Endothelial cell of umbilical vein (primary cell): Measurements from ENCODE around the gene DGKB. TPM values are rescaled to one million over a fixed set of nuclear protein-coding genes. Genes with fewer than 3 reads are reported as not detected.

Experiments
- BruUV-seq: library from RNA; stranded (reverse); fragments of 400-500 nt; replicated peaks from 2 replicates; lab custom pipeline; 2021; lab: Mats Ljungman, UMichigan
- CTCF ChIA-PET: fragments of 300-600, 350-600 bp; sonication (Branson Sonifier 250); formaldehyde crosslinking; loops from one replicate; lab custom pipeline; 2021; ENCODE audit warnings: antibody characterized with exemption, inconsistent platforms; lab: Charles Lee
- POLR2A ChIA-PET: fragments of 300-600, 350-600 bp; sonication (Branson Sonifier 250); formaldehyde crosslinking; loops from one replicate; lab custom pipeline; 2021; ENCODE audit warnings: antibody characterized with exemption, inconsistent platforms; lab: Charles Lee
- DNase-seq: peaks from one replicate; pipeline ENCODE4 v3.0.0-alpha.2; 2011; ENCODE audit warnings: low read depth, low spot score
- FAIRE-seq: peaks from 2 replicates; lab custom pipeline; 2011; peaks lifted over from hg19 to GRCh38; lab: Jason Lieb, UNC
- H2AFZ ChIP-seq: 2 replicates; pipeline ENCODE4 v1.6.0; 2012; ENCODE audit warnings: low read depth, low read length, control low read depth, inconsistent platforms
- H3K27ac ChIP-seq: 2 replicates; pipeline ENCODE4 v1.5.1; 2011; ENCODE audit warnings: low read depth, mild to moderate bottlenecking, control low read depth, low read length, moderate library complexity; ENCODE audit not compliant: insufficient read depth
- H3K27me3 ChIP-seq, 2 experiments: 2 replicates each; pipeline versions ENCODE4 v1.6.0 to v1.6.1; 2011; ENCODE audit warnings: low read length in 2 of 2, mixed read lengths in 1 of 2; ENCODE audit not compliant: control insufficient read depth in 2 of 2, insufficient read depth in 2 of 2
- H3K36me3 ChIP-seq, 2 experiments: 2 replicates in 1 of 2; 3 replicates in 1 of 2; pipeline ENCODE4 v1.5.1; 2011; ENCODE audit warnings: low read length in 2 of 2, mild to moderate bottlenecking in 1 of 2, moderate library complexity in 1 of 2; ENCODE audit not compliant: control insufficient read depth in 2 of 2, insufficient read depth in 2 of 2; ENCODE audit errors: extremely low read depth in 1 of 2
- H3K4me1 ChIP-seq: 3 replicates; pipeline ENCODE4 v1.5.1; 2011; ENCODE audit warnings: mild to moderate bottlenecking, low read length; ENCODE audit not compliant: control insufficient read depth, insufficient read depth; ENCODE audit errors: extremely low read depth
- H3K4me2 ChIP-seq: 2 replicates; pipeline ENCODE4 v1.6.1; 2011; ENCODE audit warnings: low read length, control low read depth, mixed read lengths; ENCODE audit not compliant: insufficient read depth
- H3K4me3 ChIP-seq, 3 experiments: fragments of 200-600 bp in 1 of 3; sonication (generic), shearing (Covaris generic) in 1 of 3; replicated peaks in 1 of 3; 2 replicates each; pipeline ENCODE4 v1.5.1; 2011 to 2016; ENCODE audit warnings: control low read depth in 3 of 3, low read length in 3 of 3, mild to moderate bottlenecking in 2 of 3, inconsistent platforms in 1 of 3, low read depth in 1 of 3, moderate library complexity in 1 of 3; ENCODE audit not compliant: insufficient read depth in 1 of 3
- H3K79me2 ChIP-seq: 2 replicates; pipeline ENCODE4 v1.6.0; 2012; ENCODE audit warnings: low read length, inconsistent platforms; ENCODE audit not compliant: control insufficient read depth, insufficient read depth
- H3K9ac ChIP-seq: replicated peaks from 2 replicates; pipeline ENCODE3; 2011; ENCODE audit warnings: low read length, control low read depth; ENCODE audit not compliant: insufficient read depth; ENCODE audit errors: extremely low read depth
- H3K9me1 ChIP-seq: replicated peaks from 3 replicates; pipeline ENCODE4 v1.6.0; 2011; ENCODE audit warnings: mild to moderate bottlenecking, low read length; ENCODE audit not compliant: control insufficient read depth, insufficient read depth; ENCODE audit errors: extremely low read depth
- H3K9me3 ChIP-seq: replicated peaks from 2 replicates; pipeline ENCODE4 v1.5.1; 2012; ENCODE audit warnings: low read length, inconsistent platforms; ENCODE audit not compliant: control insufficient read depth, insufficient read depth
- H4K20me1 ChIP-seq: replicated peaks from 2 replicates; pipeline ENCODE3; 2011; ENCODE audit warnings: mild to moderate bottlenecking, low read length; ENCODE audit not compliant: control insufficient read depth, insufficient read depth; ENCODE audit errors: extremely low read depth
- CTCF ChIP-seq, 2 donors: IDR thresholded peaks; 1 replicate in 1 of 2; 2 replicates in 1 of 2; pipeline ENCODE4 v1.5.1; 2011; ENCODE audit warnings: low read length in 2 of 2, mild to moderate bottlenecking in 2 of 2, moderate library complexity in 2 of 2, control low read depth in 1 of 2, inconsistent platforms in 1 of 2, low read depth in 1 of 2; ENCODE audit not compliant: insufficient read depth in 1 of 2; ENCODE audit errors: extremely low read depth in 1 of 2
- EZH2 ChIP-seq: IDR thresholded peaks from 2 replicates; pipeline ENCODE4 v1.6.1; 2012; ENCODE audit warnings: borderline replicate concordance, low read depth, mild to moderate bottlenecking, moderate library complexity, low read length, inconsistent platforms; ENCODE audit not compliant: severe bottlenecking
- FOS ChIP-seq: IDR thresholded peaks from 2 replicates; pipeline ENCODE4 v1.6.1; 2011; ENCODE audit warnings: mild to moderate bottlenecking, low read length, moderate library complexity, borderline replicate concordance; ENCODE audit not compliant: insufficient read depth
- GATA2 ChIP-seq: IDR thresholded peaks from 2 replicates; pipeline ENCODE4 v1.7.0; 2011; ENCODE audit warnings: low read depth, mild to moderate bottlenecking, moderate library complexity, mixed read lengths, low read length; ENCODE audit not compliant: insufficient read length, insufficient read depth
- JUN ChIP-seq: IDR thresholded peaks from 2 replicates; pipeline ENCODE4 v1.6.1; 2011; ENCODE audit warnings: borderline replicate concordance, low read depth; ENCODE audit not compliant: insufficient read length, insufficient read depth
- MYC ChIP-seq: IDR thresholded peaks from one replicate; pipeline ENCODE4 v1.6.1; 2011; ENCODE audit warnings: mild to moderate bottlenecking, low read depth, low read length
- POLR2A ChIP-seq: IDR thresholded peaks from 2 replicates; pipeline ENCODE4 v1.6.1; 2012; ENCODE audit warnings: low read depth, mild to moderate bottlenecking, control low read depth, low read length
- POLR2AphosphoS5 ChIP-seq: IDR thresholded peaks from 2 replicates; pipeline ENCODE4 v1.6.1; 2012; ENCODE audit warnings: low read depth, mild to moderate bottlenecking, control low read depth, low read length, moderate library complexity; ENCODE audit not compliant: insufficient read depth
- dilution Hi-C: fragments of 300-500 bp; cut with MboI; formaldehyde crosslinking; loops from one replicate; pipeline ENCODE4 v1.15.0; 2019; ENCODE audit warnings: low sequenced_read_pairs; ENCODE audit not compliant: extremely low pct_ligation_motif_present
- intact Hi-C: fragments of 100-400 bp; cut with micrococcal nuclease; formaldehyde crosslinking; loops from one replicate; pipeline ENCODE4 v1.10.0; 2022
- polyA plus RNA-seq, 4 experiments: library from polyadenylated mRNA; depleted of rRNA in 3 of 4; stranded (reverse) in 3 of 4; unstranded in 1 of 4; fragments of >200 nt; gene quantifications; 2 replicates each; pipeline versions ENCODE4 v1.2.1 to v1.2.3, GENCODE V29; 2011 to 2012; ENCODE audit warnings: missing spikeins in 1 of 4
- total RNA-seq: library from RNA; stranded (reverse); gene quantifications from 2 replicates; pipeline ENCODE4 v1.2.3, GENCODE V29; 2021
- TF ChIP-seq, protein P1 (sequence below): IDR thresholded peaks from 2 replicates; pipeline ENCODE4 v1.6.1; 2011; ENCODE audit not compliant: insufficient read depth, insufficient read length

DGKB gene
- total and polyA plus RNA-seq, 2 donors (not counting 3 experiments of a cell fraction or from before 2014, with no cell fraction given): not detected

GRCh38 chr7:14734839-14735321 lies 167.7 kb downstream of the DGKB start:
- FAIRE-seq: no peak
- Histone ChIP-seq H2AFZ (no peak overlapping the region), H3K79me2 (no peaks in the 10 kb centered on the region), H3K9me3 (no peaks in the 10 kb centered on the region), H3K4me3 (no peak overlapping the region), H3K9me1 (no peaks in the 10 kb centered on the region), H3K36me3 (no peaks in the 10 kb centered on the region), H3K9ac (no peak overlapping the region), H4K20me1 (no peaks in the 10 kb centered on the region), H3K27ac (no peak overlapping the region), H3K27me3 (no peaks in the 10 kb centered on the region), H3K4me2 (no peak overlapping the region), H3K4me1 (no peaks in the 10 kb centered on the region)
- CTCF ChIA-PET: interaction anchor here (0.9 to 1.5 kb wide), 5 partner anchors 9 to 281 kb away, joined by 3 to 5 read pairs (median 3); no protein-coding TSS in a partner anchor
- DNase-seq: no peak
- no TSS peak for BruUV-seq
- dilution Hi-C loops (no loop called here), intact Hi-C loops (no loop called here)
- POLR2A ChIA-PET: no interaction called here
- no peak for TF ChIP-seq EZH2
- TF ChIP-seq, protein P1, sequence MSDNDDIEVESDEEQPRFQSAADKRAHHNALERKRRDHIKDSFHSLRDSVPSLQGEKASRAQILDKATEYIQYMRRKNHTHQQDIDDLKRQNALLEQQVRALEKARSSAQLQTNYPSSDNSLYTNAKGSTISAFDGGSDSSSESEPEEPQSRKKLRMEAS: no peak
- no peak for TF ChIP-seq GATA2
- TF ChIP-seq JUN: no peak
- TF ChIP-seq POLR2AphosphoS5: no peak
- no peak for TF ChIP-seq POLR2A
- TF ChIP-seq MYC: no peak
- no peak for TF ChIP-seq CTCF (IDR thresholded peaks at IDR 0.05; ENCODE audit: extremely low read depth in 1 of 2, insufficient read depth in 1 of 2, low read depth in 1 of 2, low read length in 2 of 2)
- TF ChIP-seq FOS: no peak
